ENCODE data around the gene HCFC1R1.
"Not testable (repeated sequence)": the region's sequence is repeated elsewhere in the genome, so short reads cannot be mapped to it uniquely, and the experiment has no call there.

The HCFC1R1 gene

GRCh38 chr16:3023669-3024478 is at the start of gene HCFC1R1, which contains the start of gene THOC6:
Gene HCFC1R1 (minus strand): TSS chr16:3023942. CDS start chr16:3023941, 1 bp downstream.
Gene THOC6 (plus strand): TSS chr16:3024035. CDS start chr16:3024327, 292 bp downstream.
- in situ Hi-C loops (cut with HindIII; ENCODE audit: low sequenced_read_pairs): no loop called here

GRCh38 chr16:3073448-3073847 is 49.7 kb upstream of the HCFC1R1 start:
- in situ Hi-C loops (cut with HindIII; ENCODE audit: low sequenced_read_pairs): no loop called here

- in situ Hi-C loops (cut with HindIII; ENCODE audit: low sequenced_read_pairs): not testable (repeated sequence)
These were observed 49.0 kb upstream of the HCFC1R1 start for GRCh38 chr16:3072576-3073263.

GRCh38 chr16:3072148-3072547 is 48.4 kb upstream of the HCFC1R1 start:
- in situ Hi-C loops (cut with HindIII; ENCODE audit: low sequenced_read_pairs): not testable (repeated sequence)

- in situ Hi-C loops (cut with HindIII; ENCODE audit: low sequenced_read_pairs): no loop called here
These were observed 47.9 kb upstream of the HCFC1R1 start for GRCh38 chr16:3071655-3072054.

GRCh38 chr16:3070608-3071111 is 46.9 kb upstream of the HCFC1R1 start:
- in situ Hi-C loops (cut with HindIII; ENCODE audit: low sequenced_read_pairs): no loop called here

GRCh38 chr16:3069146-3069545 is 45.4 kb upstream of the HCFC1R1 start:
- in situ Hi-C loops (cut with HindIII; ENCODE audit: low sequenced_read_pairs): loop anchor here (5.0 kb wide), 1 partner anchor 58 kb away; no protein-coding TSS in a partner anchor

GRCh38 chr16:3068487-3068886 is 44.7 kb upstream of the HCFC1R1 start:
- in situ Hi-C loops (cut with HindIII; ENCODE audit: low sequenced_read_pairs): loop anchor here (5.0 kb wide), 1 partner anchor 59 kb away; no protein-coding TSS in a partner anchor

- in situ Hi-C loops (cut with HindIII; ENCODE audit: low sequenced_read_pairs): loop anchor here (5.0 kb wide), 1 partner anchor 61 kb away; no protein-coding TSS in a partner anchor
These were observed 42.7 kb upstream of the HCFC1R1 start for GRCh38 chr16:3066440-3066748.

GRCh38 chr16:3065742-3066439 is 42.1 kb upstream of the HCFC1R1 start:
- in situ Hi-C loops (cut with HindIII; ENCODE audit: low sequenced_read_pairs): loop anchor here (5.0 kb wide), 1 partner anchor 61 kb away; no protein-coding TSS in a partner anchor

- in situ Hi-C loops (cut with HindIII; ENCODE audit: low sequenced_read_pairs): loop anchor here (5.0 kb wide), 1 partner anchor 62 kb away; no protein-coding TSS in a partner anchor
These were observed 41.5 kb upstream of the HCFC1R1 start, which contains the start of gene IL32 for GRCh38 chr16:3065069-3065741. Gene IL32 (plus strand): TSS chr16:3065640. CDS start chr16:3065812, 172 bp downstream.

- in situ Hi-C loops (cut with HindIII; ENCODE audit: low sequenced_read_pairs): no loop called here
These were observed 40.1 kb upstream of the HCFC1R1 start for GRCh38 chr16:3063625-3064386.

- in situ Hi-C loops (cut with HindIII; ENCODE audit: low sequenced_read_pairs): no loop called here
These were observed 38.8 kb upstream of the HCFC1R1 start for GRCh38 chr16:3062553-3062952.

- in situ Hi-C loops (cut with HindIII; ENCODE audit: low sequenced_read_pairs): no loop called here
These were observed 36.8 kb upstream of the HCFC1R1 start for GRCh38 chr16:3060339-3061127.

GRCh38 chr16:3059723-3060242 is 36.0 kb upstream of the HCFC1R1 start:
- in situ Hi-C loops (cut with HindIII; ENCODE audit: low sequenced_read_pairs): no loop called here

GRCh38 chr16:3059041-3059722 is 35.4 kb upstream of the HCFC1R1 start:
- in situ Hi-C loops (cut with HindIII; ENCODE audit: low sequenced_read_pairs): no loop called here

GRCh38 chr16:3058139-3059030 is 34.6 kb upstream of the HCFC1R1 start:
- in situ Hi-C loops (cut with HindIII; ENCODE audit: low sequenced_read_pairs): no loop called here
